ENCODE data around the gene DUOXA2. TPM values are rescaled to one million over a fixed set of nuclear protein-coding genes. Genes with fewer than 3 reads are reported as not detected.

Gene DUOXA2
- total RNA-seq, 4 donors from 2014 or later, result not detected

DNA sequence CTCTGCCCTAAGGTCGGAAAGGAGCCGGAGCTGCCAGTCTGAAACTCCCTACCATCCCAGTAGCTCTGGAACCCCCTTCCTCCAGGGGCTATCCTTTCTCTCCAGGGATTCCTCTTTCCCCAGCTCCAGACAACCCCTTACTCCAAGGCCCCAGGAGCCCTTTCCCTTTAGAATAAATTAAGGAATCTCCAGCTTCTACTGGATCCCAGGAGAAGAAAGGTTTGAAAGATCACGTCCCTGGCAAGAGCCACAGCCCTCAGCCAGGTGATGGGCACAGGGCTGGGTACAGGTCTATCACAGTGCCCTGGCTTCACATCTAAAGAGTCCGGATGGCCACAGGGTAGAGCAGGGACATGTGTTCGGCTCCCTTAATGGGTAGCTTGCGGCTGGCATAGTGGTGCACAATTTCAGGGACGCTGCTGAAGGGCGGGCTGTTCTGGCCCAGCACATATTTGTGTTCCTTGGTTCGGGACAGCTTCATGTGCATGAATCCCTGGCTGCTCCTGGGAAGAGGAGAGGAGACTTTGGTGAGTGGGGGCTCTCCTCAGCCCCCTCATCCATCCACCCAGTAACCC is 53.6 kb downstream of the DUOXA2 start:
- TF ChIP-seq POLR2A (IDR thresholded peaks at IDR 0.05), result no peak
- TF ChIP-seq CTCF (IDR thresholded peaks at IDR 0.05), result no peak
- no peaks in the 10 kb centered on the region for H3K4me1 ChIP-seq
- H3K4me3 ChIP-seq, result peak overlapping the region; percentile 49 to 68
- no peak for DNase-seq
- intact Hi-C loops (cut with DNase I; ENCODE audit: low total_unique reads), result no loop called here
- no peaks in the 10 kb centered on the region for H3K27me3 ChIP-seq
- no peaks in the 10 kb centered on the region for H3K36me3 ChIP-seq
- H3K9me3 ChIP-seq, result no peaks in the 10 kb centered on the region
- peak overlapping the region; percentile 97 to 98 for H3K27ac ChIP-seq

Other genes with a start within 250 kb of the DUOXA2 start
- gene TERB2, start 157.6 kb upstream of the DUOXA2 start, total RNA-seq, result not detected
- 10 to 100 TPM in 3 of 4 donors, 1 to 10 TPM in 1; 4.9 to 30.6 (median 19.3) TPM for gene SORD, start 91.1 kb upstream of the DUOXA2 start, total RNA-seq
- gene DUOX2, start 154 bp upstream of the DUOXA2 start, total RNA-seq, result under 1 TPM in 3 of 4 donors, not detected in 1; under 0.01 to 0.70 (median under 0.01) TPM
- 1 to 10 TPM in 2 of 4 donors, not detected in 2; 1.4 to 2.5 TPM for gene DUOXA1, start 15.6 kb downstream of the DUOXA2 start, total RNA-seq
- 1 to 10 TPM in 1 of 4 donors, under 1 TPM in 2, not detected in 1; 0.24 to 1.3 (median 0.26) TPM for gene DUOX1, start 15.7 kb downstream of the DUOXA2 start, total RNA-seq
- gene SHF, start 73.6 kb downstream of the DUOXA2 start, total RNA-seq, result 10 to 100 TPM in 3 of 4 donors, 1 to 10 TPM in 1; 1.5 to 37.5 (median 24.1) TPM
- not detected for gene SLC28A2, start 137.9 kb downstream of the DUOXA2 start, total RNA-seq